HepG2 (cell line): ENCODE results near the gene SUPT4H1. TPM values are rescaled to one million over a fixed set of nuclear protein-coding genes. Genes with fewer than 3 reads are reported as not detected.

Experiments
- ATAC-seq: fragments of 200-7000 bp; cut with Tn5 transposase; 3 replicates; pipeline ENCODE4 v1.9.1; 2020; ENCODE audit warnings: mild to moderate bottlenecking, moderate library complexity
- BruUV-seq: library from RNA; stranded (reverse); fragments of 400-500 nt; replicated peaks from 2 replicates; lab custom pipeline; 2021; lab: Mats Ljungman, UMichigan
- CTCF ChIA-PET: fragments of 300-600 bp; formaldehyde crosslinking; extraction: SDS; loops from one replicate; lab custom pipeline; 2021; ENCODE audit warnings: low total read pairs, inconsistent platforms, low intra/inter-chr PET ratio; lab: Yijun Ruan, JAX
- POLR2A ChIA-PET: fragments of 350-600 bp; sonication (Branson Sonifier 250); formaldehyde crosslinking; loops from one replicate; lab custom pipeline; 2020; ENCODE audit warnings: antibody characterized with exemption, inconsistent platforms; lab: Yijun Ruan, JAX
- DNase-seq: peaks from one replicate; pipeline ENCODE4 v3.0.0-alpha.2; 2015; ENCODE audit warnings: low spot score
- FAIRE-seq: peaks from 3 replicates; lab custom pipeline; 2011; peaks lifted over from hg19 to GRCh38; lab: Jason Lieb, UNC
- H2AFZ ChIP-seq: one replicate; pipeline ENCODE4 v1.6.1; 2011; ENCODE audit warnings: low read length, inconsistent platforms
- H3K27ac ChIP-seq: fragments of 300-600 bp; 3 replicates; pipeline ENCODE4 v1.8.0; 2011; ENCODE audit warnings: mixed run types, mild to moderate bottlenecking, mixed read lengths, low read length, inconsistent platforms; ENCODE audit not compliant: insufficient read depth; ENCODE audit errors: extremely low read length
- H3K27me3 ChIP-seq, 2 experiments: fragments of 200-600 bp in 1 of 2; 2 replicates in 1 of 2; 3 replicates in 1 of 2; pipeline versions ENCODE4 v1.6.0 to v1.8.0; 2011; ENCODE audit warnings: low read length in 2 of 2, mild to moderate bottlenecking in 2 of 2, moderate library complexity in 2 of 2, inconsistent platforms in 1 of 2; ENCODE audit not compliant: insufficient read depth in 2 of 2, control insufficient read depth in 1 of 2
- H3K36me3 ChIP-seq, 2 experiments: fragments of 200-600 bp in 1 of 2; replicated peaks in 1 of 2; 2 replicates in 1 of 2; 3 replicates in 1 of 2; pipeline versions ENCODE4 v1.5.1 to v1.8.0; 2011; ENCODE audit warnings: low read length in 2 of 2, inconsistent platforms in 1 of 2; ENCODE audit not compliant: insufficient read depth in 2 of 2, control insufficient read depth in 1 of 2
- H3K4me1 ChIP-seq: 2 replicates; pipeline ENCODE4 v1.5.1; 2012; ENCODE audit warnings: low read length, inconsistent platforms; ENCODE audit not compliant: insufficient read depth
- H3K4me2 ChIP-seq: 2 replicates; pipeline ENCODE4 v1.6.0; 2011; ENCODE audit warnings: low read depth, low read length, inconsistent platforms
- H3K4me3 ChIP-seq, 3 experiments: fragments of 200-600 bp in 1 of 3; sonication (generic), shearing (Covaris generic) in 1 of 3; replicated peaks in 1 of 3; 2 replicates each; pipeline ENCODE4 v1.5.1; 2011 to 2016; ENCODE audit warnings: low read length in 3 of 3, inconsistent platforms in 2 of 3, low read depth in 2 of 3, mild to moderate bottlenecking in 2 of 3, control low read depth in 1 of 3, mixed read lengths in 1 of 3; ENCODE audit not compliant: insufficient read depth in 1 of 3
- H3K79me2 ChIP-seq: one replicate; pipeline ENCODE4 v1.6.1; 2011; ENCODE audit warnings: low read length, inconsistent platforms; ENCODE audit not compliant: insufficient read depth
- H3K9ac ChIP-seq: 2 replicates; pipeline ENCODE4 v1.6.0; 2011; ENCODE audit warnings: mild to moderate bottlenecking, low read depth, low read length, inconsistent platforms; ENCODE audit not compliant: insufficient read depth
- H3K9me3 ChIP-seq: 2 replicates; pipeline ENCODE4 v1.5.1; 2012; ENCODE audit warnings: mild to moderate bottlenecking, low read length
- H4K20me1 ChIP-seq: 2 replicates; pipeline ENCODE4 v1.6.0; 2011; ENCODE audit warnings: inconsistent platforms, mild to moderate bottlenecking, low read length, moderate library complexity; ENCODE audit not compliant: insufficient read depth
- FOXA3 ChIP-seq: IDR thresholded peaks from 2 replicates; pipeline ENCODE4 v1.6.1; 2016; ENCODE audit warnings: missing genetic modification reagents, missing compliant biosample characterization
- HOMEZ ChIP-seq: IDR thresholded peaks from 2 replicates; pipeline ENCODE4 v1.6.1; 2016; ENCODE audit warnings: low read depth
- MYPOP ChIP-seq: sonication (generic); formaldehyde crosslinking; IDR thresholded peaks from 2 replicates; pipeline ENCODE4 v1.8.1; 2023; ENCODE audit warnings: mild to moderate bottlenecking, moderate library complexity, missing genetic modification reagents
- RBM22 ChIP-seq: fragments of 200-400 bp; formaldehyde crosslinking; optimal IDR thresholded peaks from 2 replicates; pipeline ENCODE3; 2017; ENCODE audit warnings: mild to moderate bottlenecking, low read length, moderate library complexity
- SNAPC4 ChIP-seq: sonication (generic); formaldehyde crosslinking; IDR thresholded peaks from 2 replicates; pipeline ENCODE4 v1.4.0; 2020; ENCODE audit warnings: mild to moderate bottlenecking, missing genetic modification reagents
- ZNF124 ChIP-seq: sonication (generic); formaldehyde crosslinking; IDR thresholded peaks from 2 replicates; pipeline ENCODE4 v1.4.0; 2020; ENCODE audit warnings: missing genetic modification reagents
- ZNF839 ChIP-seq: sonication (generic); formaldehyde crosslinking; IDR thresholded peaks from 2 replicates; pipeline ENCODE4 v1.4.0; 2020; ENCODE audit warnings: missing genetic modification reagents, mild to moderate bottlenecking, borderline replicate concordance
- WGBS: methylation state at CpG from one replicate; pipeline ENCODE4 v1.1.6; 2017; ENCODE audit warnings: low lambda C conversion rate; 5-methylcytosine and 5-hydroxymethylcytosine counted together
- in situ Hi-C: cut with HindIII; loops from 2 replicates; pipeline ENCODE4 v1.10.0; 2017; ENCODE audit warnings: low pct_unique_long_range_greater_than_20kb; ENCODE audit not compliant: extremely low pct_ligation_motif_present
- intact Hi-C: fragments of 100-400 bp; cut with micrococcal nuclease; formaldehyde crosslinking; loops from one replicate; pipeline ENCODE4 v1.10.0; 2022; ENCODE audit not compliant: unreplicated experiment
- polyA plus RNA-seq, 8 experiments: library from polyadenylated mRNA; depleted of rRNA in 3 of 8; stranded (reverse) in 7 of 8; unstranded in 1 of 8; fragments of >200 nt; fragmentation: Illumina TruSeq in 4 of 8; extraction: Trizol in 4 of 8; gene quantifications; 2 replicates each; pipeline versions ENCODE4 v1.2.1 to v1.2.3, GENCODE V29; 2011 to 2016; ENCODE audit warnings: low read depth in 4 of 8, missing spikeins in 1 of 8, mixed read lengths in 1 of 8; ENCODE audit not compliant: insufficient read depth in 1 of 8
- total RNA-seq, 5 experiments: library from RNA; depleted of rRNA; stranded (reverse); fragments of >200 nt; fragmentation: Illumina TruSeq; extraction: Trizol; gene quantifications; 2 replicates each; pipeline ENCODE4 v1.2.3, GENCODE V29; 2016; ENCODE audit warnings: low read depth in 1 of 5

Gene SUPT4H1
- total and polyA plus RNA-seq, 2 of the 13 experiments (the other 11 are each of a cell fraction or from before 2014, with no cell fraction given) = 155 to 244 TPM

GRCh38 chr17:58385359-58385899, 33.4 kb upstream of the SUPT4H1 start:
- FAIRE-seq = no peak
- TF ChIP-seq SNAPC4 (CRISPR knock-in tag) (0 out of 2 replicates have a peak, but pooled peaks have one; percentile 47), HOMEZ (CRISPR knock-in tag) (0 out of 2 replicates have a peak, but pooled peaks have one; percentile 10), FOXA3 (CRISPR knock-in tag) (0 out of 2 replicates have a peak, but pooled peaks have one; percentile 5), MYPOP (CRISPR knock-in tag) (0 out of 2 replicates have a peak, but pooled peaks have one; percentile 38), ZNF124 (CRISPR knock-in tag) (no peak), RBM22 (peak; percentile 74), ZNF839 (CRISPR knock-in tag) (no peak)
- BruUV-seq = no TSS peak
- Histone ChIP-seq H3K27me3 (no peaks in the 10 kb centered on the region), H3K36me3 (peaks cover 4 to 29% of the 10 kb centered on the region in 2 experiments; a peak in 4 of 5 replicates), H3K4me3 (no peak overlapping the region), H2AFZ (no peak overlapping the region), H3K79me2 (peaks cover 98% of the 10 kb centered on the region), H3K4me1 (peaks cover 100% of the 10 kb centered on the region), H3K27ac (peak overlapping the region; percentile 93), H3K4me2 (0 out of 2 replicates have a peak overlapping the region, but pooled peaks have one; percentile 32), H4K20me1 (no peaks in the 10 kb centered on the region), H3K9ac (peak overlapping the region; percentile 72; the same call in 1 of the 2 replicates), H3K9me3 (no peaks in the 10 kb centered on the region)
- no peak for DNase-seq
- CTCF ChIA-PET = no interaction called here
- WGBS = 97% methylated on average over 4 of the region's 4 CpGs
- POLR2A ChIA-PET = interaction anchor here (1.1 to 9.7 kb wide), 3 partner anchors 30 to 33 kb away, joined by 3 to 242 read pairs (median 6); partner anchors contain the start of genes RNF43 and SUPT4H1
- ATAC-seq = no peak
- in situ Hi-C loops (no loop called here), intact Hi-C loops (no loop called here)
